ENCODE data around the gene CSRP1. TPM values are rescaled to one million over a fixed set of nuclear protein-coding genes. Genes with fewer than 3 reads are reported as not detected.
A peak's percentile ranks its signal among the peaks of the same experiment; 100 is the strongest.

CSRP1 gene
- total RNA-seq, 1 donor from 2014 or later, result 317 TPM

- DNase-seq (ENCODE audit: low read depth) (no peak), FAIRE-seq (no peak)
- Histone ChIP-seq H3K27me3 (ENCODE audit: insufficient read depth, low read length) (no peaks in the 10 kb centered on the region), H3K79me2 (ENCODE audit: insufficient read depth, low read length) (no peaks in the 10 kb centered on the region), H3K9ac (ENCODE audit: low read length) (no peak overlapping the region), H3K9me3 (ENCODE audit: insufficient read depth, low read depth, low read length) (no peaks in the 10 kb centered on the region), H3K4me2 (ENCODE audit: low read length) (peak overlapping the region; percentile 79), H2AFZ (ENCODE audit: low read depth, low read length) (no peak overlapping the region), H3K36me3 (ENCODE audit: insufficient read depth, low read length) (no peaks in the 10 kb centered on the region), H3K4me3 (ENCODE audit: insufficient read depth, low read depth, low read length) (no peak overlapping the region), H3K27ac (ENCODE audit: low read depth, low read length) (no peak overlapping the region), H4K20me1 (ENCODE audit: insufficient read depth, low read length) (no peaks in the 10 kb centered on the region), H3K4me1 (ENCODE audit: insufficient read depth, low read length) (peaks cover 4% of the 10 kb centered on the region)
- Mint-ChIP-seq H3K27me3 (ENCODE audit: low read depth, unreplicated experiment) (no peaks in the 10 kb centered on the region), H3K4me1 (ENCODE audit: low read depth, unreplicated experiment) (peaks cover 10% of the 10 kb centered on the region), H3K9me3 (ENCODE audit: unreplicated experiment) (no peaks in the 10 kb centered on the region), H3K36me3 (ENCODE audit: low read depth, unreplicated experiment) (no peaks in the 10 kb centered on the region), H3K4me3 (ENCODE audit: unreplicated experiment) (no peak overlapping the region), H3K27ac (ENCODE audit: unreplicated experiment) (peak overlapping the region; percentile 4)
- no peak for TF ChIP-seq EZH2 (IDR thresholded peaks at IDR 0.05; ENCODE audit: insufficient read depth, low read length)
- TF ChIP-seq, protein P1, sequence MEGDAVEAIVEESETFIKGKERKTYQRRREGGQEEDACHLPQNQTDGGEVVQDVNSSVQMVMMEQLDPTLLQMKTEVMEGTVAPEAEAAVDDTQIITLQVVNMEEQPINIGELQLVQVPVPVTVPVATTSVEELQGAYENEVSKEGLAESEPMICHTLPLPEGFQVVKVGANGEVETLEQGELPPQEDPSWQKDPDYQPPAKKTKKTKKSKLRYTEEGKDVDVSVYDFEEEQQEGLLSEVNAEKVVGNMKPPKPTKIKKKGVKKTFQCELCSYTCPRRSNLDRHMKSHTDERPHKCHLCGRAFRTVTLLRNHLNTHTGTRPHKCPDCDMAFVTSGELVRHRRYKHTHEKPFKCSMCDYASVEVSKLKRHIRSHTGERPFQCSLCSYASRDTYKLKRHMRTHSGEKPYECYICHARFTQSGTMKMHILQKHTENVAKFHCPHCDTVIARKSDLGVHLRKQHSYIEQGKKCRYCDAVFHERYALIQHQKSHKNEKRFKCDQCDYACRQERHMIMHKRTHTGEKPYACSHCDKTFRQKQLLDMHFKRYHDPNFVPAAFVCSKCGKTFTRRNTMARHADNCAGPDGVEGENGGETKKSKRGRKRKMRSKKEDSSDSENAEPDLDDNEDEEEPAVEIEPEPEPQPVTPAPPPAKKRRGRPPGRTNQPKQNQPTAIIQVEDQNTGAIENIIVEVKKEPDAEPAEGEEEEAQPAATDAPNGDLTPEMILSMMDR (IDR thresholded peaks at IDR 0.05; ENCODE audit: insufficient read depth, low read depth, low read length), result no peak
These were observed 70.5 kb downstream of the CSRP1 start for GRCh38 chr1:201436393-201436792.

GRCh38 chr1:201434266-201434665, 72.7 kb downstream of the CSRP1 start:
- Histone ChIP-seq H3K9ac (ENCODE audit: low read length) (no peak overlapping the region), H3K27me3 (ENCODE audit: insufficient read depth, low read length) (no peaks in the 10 kb centered on the region), H3K4me2 (ENCODE audit: low read length) (no peak overlapping the region), H2AFZ (ENCODE audit: low read depth, low read length) (no peak overlapping the region), H3K36me3 (ENCODE audit: insufficient read depth, low read length) (no peaks in the 10 kb centered on the region), H3K4me3 (ENCODE audit: insufficient read depth, low read depth, low read length) (no peak overlapping the region), H3K79me2 (ENCODE audit: insufficient read depth, low read length) (no peaks in the 10 kb centered on the region), H3K4me1 (ENCODE audit: insufficient read depth, low read length) (peaks cover 4% of the 10 kb centered on the region), H3K27ac (ENCODE audit: low read depth, low read length) (no peak overlapping the region), H4K20me1 (ENCODE audit: insufficient read depth, low read length) (no peaks in the 10 kb centered on the region), H3K9me3 (ENCODE audit: insufficient read depth, low read depth, low read length) (no peaks in the 10 kb centered on the region)
- Mint-ChIP-seq H3K27ac (ENCODE audit: unreplicated experiment) (no peak overlapping the region), H3K9me3 (ENCODE audit: unreplicated experiment) (no peaks in the 10 kb centered on the region), H3K4me1 (ENCODE audit: low read depth, unreplicated experiment) (peaks cover 15% of the 10 kb centered on the region), H3K4me3 (ENCODE audit: unreplicated experiment) (no peak overlapping the region), H3K27me3 (ENCODE audit: low read depth, unreplicated experiment) (peaks cover 7% of the 10 kb centered on the region), H3K36me3 (ENCODE audit: low read depth, unreplicated experiment) (no peaks in the 10 kb centered on the region)
- DNase-seq (ENCODE audit: low read depth), result no peak
- TF ChIP-seq, protein P1 (IDR thresholded peaks at IDR 0.05; ENCODE audit: insufficient read depth, low read depth, low read length), result no peak
- no peak for TF ChIP-seq EZH2 (IDR thresholded peaks at IDR 0.05; ENCODE audit: insufficient read depth, low read length)
- no peak for FAIRE-seq

- TF ChIP-seq EZH2 (IDR thresholded peaks at IDR 0.05; ENCODE audit: insufficient read depth, low read length), result no peak
- TF ChIP-seq, protein P1 (IDR thresholded peaks at IDR 0.05; ENCODE audit: insufficient read depth, low read depth, low read length), result no peak
- Histone ChIP-seq H3K4me3 (ENCODE audit: insufficient read depth, low read depth, low read length) (no peak overlapping the region), H3K9ac (ENCODE audit: low read length) (no peak overlapping the region), H3K79me2 (ENCODE audit: insufficient read depth, low read length) (no peaks in the 10 kb centered on the region), H2AFZ (ENCODE audit: low read depth, low read length) (no peak overlapping the region), H4K20me1 (ENCODE audit: insufficient read depth, low read length) (no peaks in the 10 kb centered on the region), H3K36me3 (ENCODE audit: insufficient read depth, low read length) (no peaks in the 10 kb centered on the region), H3K9me3 (ENCODE audit: insufficient read depth, low read depth, low read length) (no peaks in the 10 kb centered on the region), H3K27ac (ENCODE audit: low read depth, low read length) (no peak overlapping the region), H3K4me1 (ENCODE audit: insufficient read depth, low read length) (peaks cover 4% of the 10 kb centered on the region), H3K27me3 (ENCODE audit: insufficient read depth, low read length) (no peaks in the 10 kb centered on the region), H3K4me2 (ENCODE audit: low read length) (no peak overlapping the region)
- Mint-ChIP-seq H3K4me1 (ENCODE audit: low read depth, unreplicated experiment) (peaks cover 15% of the 10 kb centered on the region), H3K36me3 (ENCODE audit: low read depth, unreplicated experiment) (no peaks in the 10 kb centered on the region), H3K27me3 (ENCODE audit: low read depth, unreplicated experiment) (peaks cover 10% of the 10 kb centered on the region), H3K9me3 (ENCODE audit: unreplicated experiment) (no peaks in the 10 kb centered on the region), H3K27ac (ENCODE audit: unreplicated experiment) (no peak overlapping the region), H3K4me3 (ENCODE audit: unreplicated experiment) (no peak overlapping the region)
- DNase-seq (ENCODE audit: low read depth) (no peak), FAIRE-seq (no peak)
These were observed 73.3 kb downstream of the CSRP1 start for GRCh38 chr1:201433609-201434008.

Other genes with a start within 250 kb of the CSRP1 start
- gene PKP1, start 223.6 kb downstream of the CSRP1 start, total RNA-seq, result 0.07 and 0.22 TPM in 2 replicates
- 2.2 and 6.1 TPM in 2 replicates for gene TNNT2, start 129.4 kb downstream of the CSRP1 start, total RNA-seq
- gene LAD1, start 107.8 kb downstream of the CSRP1 start, total RNA-seq, result 0.29 and 1.2 TPM in 2 replicates
- 3.0 and 3.2 TPM in 2 replicates for gene TNNI1, start 85.4 kb downstream of the CSRP1 start, total RNA-seq
- gene PHLDA3, start 37.9 kb downstream of the CSRP1 start, total RNA-seq, result 150 and 152 TPM in 2 replicates
- gene NAV1, start 32.0 kb upstream of the CSRP1 start, total RNA-seq, result 79.7 and 85.2 TPM in 2 replicates

Measured in astrocyte (in vitro differentiated cells and primary cell).